ENCODE measurements around the gene RHBDL1.

Gene RHBDL1

DNA sequence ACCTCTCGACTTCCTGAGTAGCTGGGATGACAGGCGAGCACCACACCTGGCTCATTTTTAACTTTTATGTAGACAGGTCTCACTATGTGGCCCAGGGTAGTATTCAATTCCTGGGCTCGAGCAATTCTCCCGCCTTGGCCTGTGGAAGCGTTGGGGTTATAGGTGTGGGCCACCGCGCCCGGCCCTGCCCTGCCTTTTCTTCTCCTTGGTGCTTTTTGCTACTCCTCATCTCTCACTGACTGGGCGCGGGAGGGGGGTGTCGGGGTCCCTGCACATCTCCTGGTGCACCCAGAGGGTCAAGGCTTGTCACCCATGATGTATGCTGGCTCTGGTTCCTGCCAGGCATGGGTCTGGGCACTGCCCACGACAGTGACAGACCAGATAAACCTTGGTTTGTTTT is 30.9 kb upstream of the RHBDL1 start:
- TF ChIP-seq, protein P1, sequence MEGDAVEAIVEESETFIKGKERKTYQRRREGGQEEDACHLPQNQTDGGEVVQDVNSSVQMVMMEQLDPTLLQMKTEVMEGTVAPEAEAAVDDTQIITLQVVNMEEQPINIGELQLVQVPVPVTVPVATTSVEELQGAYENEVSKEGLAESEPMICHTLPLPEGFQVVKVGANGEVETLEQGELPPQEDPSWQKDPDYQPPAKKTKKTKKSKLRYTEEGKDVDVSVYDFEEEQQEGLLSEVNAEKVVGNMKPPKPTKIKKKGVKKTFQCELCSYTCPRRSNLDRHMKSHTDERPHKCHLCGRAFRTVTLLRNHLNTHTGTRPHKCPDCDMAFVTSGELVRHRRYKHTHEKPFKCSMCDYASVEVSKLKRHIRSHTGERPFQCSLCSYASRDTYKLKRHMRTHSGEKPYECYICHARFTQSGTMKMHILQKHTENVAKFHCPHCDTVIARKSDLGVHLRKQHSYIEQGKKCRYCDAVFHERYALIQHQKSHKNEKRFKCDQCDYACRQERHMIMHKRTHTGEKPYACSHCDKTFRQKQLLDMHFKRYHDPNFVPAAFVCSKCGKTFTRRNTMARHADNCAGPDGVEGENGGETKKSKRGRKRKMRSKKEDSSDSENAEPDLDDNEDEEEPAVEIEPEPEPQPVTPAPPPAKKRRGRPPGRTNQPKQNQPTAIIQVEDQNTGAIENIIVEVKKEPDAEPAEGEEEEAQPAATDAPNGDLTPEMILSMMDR (IDR thresholded peaks at IDR 0.05; ENCODE audit: borderline replicate concordance, insufficient read depth, low read depth, low read length) = no peak
- no peak overlapping the region for H3K4me3 ChIP-seq (ENCODE audit: low read depth, low read length)

- TF ChIP-seq, protein P1 (IDR thresholded peaks at IDR 0.05; ENCODE audit: borderline replicate concordance, insufficient read depth, low read depth, low read length) = no peak
- no peak overlapping the region for H3K4me3 ChIP-seq (ENCODE audit: low read depth, low read length)
These were observed 29.4 kb upstream of the RHBDL1 start for GRCh38 chr16:645852-646678.

DNA sequence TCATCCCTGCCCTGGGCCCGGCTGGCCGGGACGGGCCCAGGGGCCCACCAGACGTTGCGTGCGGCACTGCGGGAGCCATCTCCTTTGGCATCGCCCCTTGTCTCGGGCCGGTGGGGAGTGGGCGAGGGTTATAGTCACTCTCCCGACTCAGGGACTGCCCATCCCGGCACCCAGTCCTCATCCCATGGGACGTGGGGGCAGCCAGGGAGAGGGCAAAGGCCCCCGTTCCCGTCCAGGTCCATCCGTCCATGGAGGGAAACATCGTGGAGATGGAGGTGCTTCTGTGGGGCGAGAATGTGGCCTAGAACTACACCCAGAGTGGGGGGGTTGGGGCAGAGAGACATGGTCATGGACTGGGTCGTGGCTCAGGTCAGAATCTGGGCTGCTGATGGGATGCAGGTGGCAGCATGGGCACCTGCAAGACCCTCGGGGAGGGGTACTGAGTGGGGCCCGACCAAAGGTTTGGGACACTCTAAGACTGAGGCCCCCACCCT is 28.7 kb upstream of the RHBDL1 start:
- TF ChIP-seq, protein P1 (IDR thresholded peaks at IDR 0.05; ENCODE audit: borderline replicate concordance, insufficient read depth, low read depth, low read length) = no peak

DNA sequence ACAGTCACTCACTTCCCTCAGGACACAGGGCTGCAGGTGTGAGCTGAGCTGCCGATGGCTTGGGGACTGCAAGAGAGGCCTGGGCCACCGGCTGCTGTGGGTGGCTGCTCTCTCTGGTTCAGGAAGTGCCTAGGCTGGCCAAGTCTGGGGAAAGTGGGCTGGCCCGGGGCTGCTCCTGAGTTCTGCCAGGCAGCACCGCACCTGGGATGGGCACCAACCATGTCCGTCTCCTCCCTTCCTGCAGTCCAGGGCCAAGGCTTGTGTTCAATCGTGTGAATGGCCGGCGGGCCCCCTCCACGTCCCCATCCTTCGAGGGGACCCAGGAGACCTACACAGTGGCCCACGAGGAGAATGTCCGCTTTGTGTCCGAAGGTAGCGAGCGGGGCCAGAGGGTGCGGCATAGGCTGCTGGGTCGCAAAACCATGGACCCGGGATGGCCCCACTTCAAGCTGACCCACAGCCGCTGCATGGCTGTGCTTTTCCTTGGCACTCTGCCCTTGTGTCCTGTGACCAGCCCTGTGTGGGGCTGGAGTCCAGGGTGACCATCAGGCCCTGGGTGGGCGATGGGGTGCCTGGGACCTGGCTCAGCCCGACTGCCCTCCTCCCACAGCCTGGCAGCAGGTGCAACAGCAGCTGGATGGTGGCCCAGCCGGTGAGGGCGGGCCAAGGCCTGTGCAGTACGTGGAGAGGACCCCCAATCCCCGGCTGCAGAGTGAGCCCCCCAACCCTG is 28.1 kb upstream of the RHBDL1 start:
- H3K4me3 ChIP-seq (ENCODE audit: low read depth, low read length) = no peak overlapping the region
- TF ChIP-seq, protein P1 (IDR thresholded peaks at IDR 0.05; ENCODE audit: borderline replicate concordance, insufficient read depth, low read depth, low read length) = no peak

More for the DNA sequence above, 28.7 kb upstream of the RHBDL1 start:
- H3K4me3 ChIP-seq (ENCODE audit: low read depth, low read length) = no peak overlapping the region

- TF ChIP-seq, protein P1 (IDR thresholded peaks at IDR 0.05; ENCODE audit: borderline replicate concordance, insufficient read depth, low read depth, low read length) = peak; percentile 88
- H3K4me3 ChIP-seq (ENCODE audit: low read depth, low read length) = peak overlapping the region; percentile 81
These were observed 27.2 kb upstream of the RHBDL1 start for GRCh38 chr16:648071-648780.

- TF ChIP-seq, protein P1 (IDR thresholded peaks at IDR 0.05; ENCODE audit: borderline replicate concordance, insufficient read depth, low read depth, low read length) = no peak
- peak within 1 kb of the TSS; percentile 81 for H3K4me3 ChIP-seq (ENCODE audit: low read depth, low read length)
These were observed 26.5 kb upstream of the RHBDL1 start, which contains the start of gene WDR90 for GRCh38 chr16:648781-649589. TSS of gene WDR90 (plus strand) at chr16:649365. CDS start at chr16:649417, 52 bp downstream.
